ENCODE data around the gene CDC16.

DNA sequence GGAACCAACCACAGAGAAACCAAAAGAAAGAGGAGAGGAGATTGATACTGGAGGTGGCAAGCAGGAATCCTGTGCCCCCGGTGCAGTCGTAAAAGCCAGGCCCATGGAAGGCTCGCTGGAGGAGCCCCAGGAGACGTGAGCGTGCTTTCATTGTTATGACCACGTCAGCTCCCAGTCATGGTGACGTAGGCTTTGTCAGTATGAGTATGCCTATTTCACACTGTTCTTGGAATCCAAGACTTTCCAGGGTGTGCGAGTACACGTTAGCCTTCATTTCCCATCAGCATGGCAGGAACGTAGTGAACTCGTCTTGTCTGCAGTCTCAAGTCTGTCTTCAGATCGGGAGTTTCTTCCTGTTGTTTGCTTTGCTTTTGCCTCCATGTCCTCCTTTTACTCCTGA, 64.2 kb downstream of the CDC16 start:
- TF ChIP-seq CTCF (conservative IDR thresholded peaks at IDR 0.05; ENCODE audit: low read length) (no peak), EZH2phosphoT487 (IDR thresholded peaks at IDR 0.05; ENCODE audit: borderline replicate concordance, low read depth, low read length) (no peak)
